ENCODE data around the gene TCF4. TPM values are rescaled to one million over a fixed set of nuclear protein-coding genes. Genes with fewer than 3 reads are reported as not detected.

TCF4 gene
- total RNA-seq, 1 experiment from 2014 or later = 12.5 TPM

GRCh38 chr18:55455938-55456337 lies 132.1 kb downstream of the TCF4 start:
- TF ChIP-seq CTCF (conservative IDR thresholded peaks at IDR 0.05; ENCODE audit: low read depth, low read length) (no peak), EZH2 (IDR thresholded peaks at IDR 0.05; ENCODE audit: low read length, unreplicated experiment) (no peak), EZH2phosphoT487 (IDR thresholded peaks at IDR 0.05; ENCODE audit: borderline replicate concordance, low read length) (no peak)
- Histone ChIP-seq H3K36me3 (ENCODE audit: low read depth, low read length) (no peaks in the 10 kb centered on the region), H3K4me2 (ENCODE audit: low read length) (no peak overlapping the region), H3K79me2 (ENCODE audit: low read length) (no peaks in the 10 kb centered on the region), H3K9me2 (replicated peaks; ENCODE audit: low read length) (no peaks in the 10 kb centered on the region), H3K27me3 (ENCODE audit: low read length) (no peaks in the 10 kb centered on the region), H3K4me1 (ENCODE audit: insufficient read depth, low read length) (no peaks in the 10 kb centered on the region), H3K27ac (ENCODE audit: low read length) (no peak overlapping the region), H4K20me1 (ENCODE audit: low read length) (no peaks in the 10 kb centered on the region), H3K9me3 (ENCODE audit: low read length) (no peaks in the 10 kb centered on the region), H3K4me3 (ENCODE audit: low read length) (no peak overlapping the region), H3K9ac (ENCODE audit: low read length) (no peak overlapping the region), H3F3A (ENCODE audit: low read length, unreplicated experiment) (no peaks in the 10 kb centered on the region), H2AFZ (ENCODE audit: low read length) (no peak overlapping the region)
- CTCF ChIA-PET = no interaction called here
- intact Hi-C loops (cut with micrococcal nuclease) = no loop called here
- ATAC-seq (peak; percentile 45; the same call in 1 of the 2 replicates), DNase-seq (no peak)
- no TSS peak for BruUV-seq (replicated peaks)
- POLR2A ChIA-PET (ENCODE audit: unreplicated experiment) = no interaction called here

GRCh38 chr18:55453186-55453585 lies 134.8 kb downstream of the TCF4 start:
- Histone ChIP-seq H3K27ac (ENCODE audit: low read length) (no peak overlapping the region), H3K9ac (ENCODE audit: low read length) (no peak overlapping the region), H3K27me3 (ENCODE audit: low read length) (no peaks in the 10 kb centered on the region), H3K36me3 (ENCODE audit: low read depth, low read length) (no peaks in the 10 kb centered on the region), H3K9me3 (ENCODE audit: low read length) (no peaks in the 10 kb centered on the region), H4K20me1 (ENCODE audit: low read length) (no peaks in the 10 kb centered on the region), H3K9me2 (replicated peaks; ENCODE audit: low read length) (no peaks in the 10 kb centered on the region), H3F3A (ENCODE audit: low read length, unreplicated experiment) (no peaks in the 10 kb centered on the region), H3K4me2 (ENCODE audit: low read length) (no peak overlapping the region), H2AFZ (ENCODE audit: low read length) (no peak overlapping the region), H3K4me3 (ENCODE audit: low read length) (no peak overlapping the region), H3K4me1 (ENCODE audit: insufficient read depth, low read length) (no peaks in the 10 kb centered on the region), H3K79me2 (ENCODE audit: low read length) (no peaks in the 10 kb centered on the region)
- TF ChIP-seq EZH2 (IDR thresholded peaks at IDR 0.05; ENCODE audit: low read length, unreplicated experiment) (no peak), EZH2phosphoT487 (IDR thresholded peaks at IDR 0.05; ENCODE audit: borderline replicate concordance, low read length) (no peak), CTCF (conservative IDR thresholded peaks at IDR 0.05; ENCODE audit: low read depth, low read length) (no peak)
- DNase-seq (no peak), ATAC-seq (no peak)
- intact Hi-C loops (cut with micrococcal nuclease) = no loop called here
- BruUV-seq (replicated peaks) = no TSS peak
- POLR2A ChIA-PET (ENCODE audit: unreplicated experiment) = no interaction called here
- CTCF ChIA-PET = no interaction called here

- intact Hi-C loops (cut with micrococcal nuclease) = no loop called here
- Histone ChIP-seq H3K36me3 (ENCODE audit: low read depth, low read length) (no peaks in the 10 kb centered on the region), H3K9me2 (replicated peaks; ENCODE audit: low read length) (no peaks in the 10 kb centered on the region), H3K4me1 (ENCODE audit: insufficient read depth, low read length) (no peaks in the 10 kb centered on the region), H3K27me3 (ENCODE audit: low read length) (no peaks in the 10 kb centered on the region), H3K9ac (ENCODE audit: low read length) (no peak overlapping the region), H2AFZ (ENCODE audit: low read length) (no peak overlapping the region), H3K27ac (ENCODE audit: low read length) (no peak overlapping the region), H4K20me1 (ENCODE audit: low read length) (no peaks in the 10 kb centered on the region), H3K4me2 (ENCODE audit: low read length) (no peak overlapping the region), H3K79me2 (ENCODE audit: low read length) (no peaks in the 10 kb centered on the region), H3K4me3 (ENCODE audit: low read length) (no peak overlapping the region), H3K9me3 (ENCODE audit: low read length) (no peaks in the 10 kb centered on the region), H3F3A (ENCODE audit: low read length, unreplicated experiment) (no peaks in the 10 kb centered on the region)
- no peak for TF ChIP-seq EZH2 (IDR thresholded peaks at IDR 0.05; ENCODE audit: low read length, unreplicated experiment)
- TF ChIP-seq CTCF (conservative IDR thresholded peaks at IDR 0.05; ENCODE audit: low read depth, low read length) = no peak
- TF ChIP-seq EZH2phosphoT487 (IDR thresholded peaks at IDR 0.05; ENCODE audit: borderline replicate concordance, low read length) = no peak
- ATAC-seq (no peak), DNase-seq (no peak)
- no TSS peak for BruUV-seq (replicated peaks)
- POLR2A ChIA-PET (ENCODE audit: unreplicated experiment) = no interaction called here
- CTCF ChIA-PET = no interaction called here
Measured at GRCh38 chr18:55452123-55452611, 135.8 kb downstream of the TCF4 start.
